Tibial nerve (tissue), 4 donors: ENCODE data around the gene PLPP4. TPM values are rescaled to one million over a fixed set of nuclear protein-coding genes. Genes with fewer than 3 reads are reported as not detected.

ENCODE experiments used
- DNase-seq, 2 donors: peaks; one replicate each; pipeline ENCODE4 v3.0.0-alpha.2; 2019; ENCODE audit warnings: low spot score in 2 of 2
- H3K27ac ChIP-seq, 4 donors: fragments of 200-600 bp; sonication (generic) in 3 of 4; one replicate each; pipeline ENCODE4 v1.5.1; 2017 to 2019; ENCODE audit warnings: mild to moderate bottlenecking in 1 of 4
- H3K27me3 ChIP-seq, 2 donors: fragments of 200-600 bp; sonication (generic) in 1 of 2; one replicate each; pipeline versions ENCODE4 v1.5.1 to v1.6.0; 2017 to 2019
- H3K36me3 ChIP-seq, 3 donors: fragments of 200-600 bp; sonication (generic); one replicate each; pipeline ENCODE4 v1.5.1; 2018 to 2019
- H3K4me1 ChIP-seq, 4 donors: fragments of 200-600 bp; sonication (generic) in 3 of 4; one replicate each; pipeline ENCODE4 v1.5.1; 2017 to 2019
- H3K4me3 ChIP-seq, 4 donors: fragments of 200-600 bp; sonication (generic) in 3 of 4; one replicate each; pipeline ENCODE4 v1.5.1; 2017 to 2019; ENCODE audit warnings: mild to moderate bottlenecking in 1 of 4, moderate library complexity in 1 of 4
- H3K9me3 ChIP-seq, 4 donors: fragments of 200-600 bp; sonication (generic) in 3 of 4; one replicate each; pipeline ENCODE4 v1.5.1; 2017 to 2019
- EP300 ChIP-seq, 2 donors: sonication (generic); formaldehyde crosslinking; IDR thresholded peaks; one replicate each; pipeline ENCODE4 v1.6.1; 2017; ENCODE audit warnings: antibody characterized with exemption in 2 of 2, mild to moderate bottlenecking in 1 of 2
- POLR2A ChIP-seq, 2 donors: fragments of 450-650 bp; IDR thresholded peaks; one replicate each; pipeline ENCODE4 v1.6.1; 2017; ENCODE audit warnings: antibody characterized with exemption in 2 of 2, mild to moderate bottlenecking in 2 of 2, moderate library complexity in 2 of 2
- WGBS, 2 donors: methylation state at CpG; one replicate each; pipeline ENCODE4 v1.1.5; 2018; 5-methylcytosine and 5-hydroxymethylcytosine counted together
- total RNA-seq, 4 donors: library from RNA; depleted of rRNA; stranded (reverse); fragments of >200 nt; gene quantifications; one replicate each; pipeline ENCODE4 v1.1.0, GENCODE V29; 2016
- TF ChIP-seq, protein P1 (sequence below), 5 experiments: fragments of 200-600 bp in 3 of 5; fragments of 450-650 bp in 2 of 5; sonication (generic) in 3 of 5; IDR thresholded peaks; one replicate each; pipeline ENCODE4 v1.5.1; 2016 to 2019; ENCODE audit warnings: antibody characterized with exemption in 5 of 5, mild to moderate bottlenecking in 3 of 5, moderate library complexity in 2 of 5

The PLPP4 gene
- total RNA-seq, 4 donors from 2014 or later = not detected

DNA sequence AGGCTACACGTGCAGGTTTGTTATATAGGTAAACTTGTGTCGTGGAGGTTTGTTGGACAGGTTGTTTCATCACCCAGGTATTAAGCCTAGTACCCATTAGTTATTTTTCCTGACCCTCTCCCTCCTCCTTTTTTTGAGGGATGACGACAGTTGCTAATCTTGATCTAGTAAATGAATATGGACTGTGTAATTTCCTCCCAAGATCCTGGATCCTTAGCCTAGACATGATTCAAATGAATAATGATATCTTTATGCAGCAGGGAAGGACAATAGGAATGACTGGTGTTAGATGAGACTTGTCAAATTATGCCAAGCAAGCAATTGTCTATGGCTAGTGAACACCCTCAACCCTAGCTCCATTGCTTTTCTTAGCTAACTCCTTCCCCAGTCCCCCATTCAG is 156.2 kb downstream of the PLPP4 start:
- 85 to 87% methylated on average over 3 of the region's 3 CpGs for WGBS, 2 donors
- H3K4me3 ChIP-seq = no peak overlapping the region
- H3K36me3 ChIP-seq = no peaks in the 10 kb centered on the region
- TF ChIP-seq, protein P1, sequence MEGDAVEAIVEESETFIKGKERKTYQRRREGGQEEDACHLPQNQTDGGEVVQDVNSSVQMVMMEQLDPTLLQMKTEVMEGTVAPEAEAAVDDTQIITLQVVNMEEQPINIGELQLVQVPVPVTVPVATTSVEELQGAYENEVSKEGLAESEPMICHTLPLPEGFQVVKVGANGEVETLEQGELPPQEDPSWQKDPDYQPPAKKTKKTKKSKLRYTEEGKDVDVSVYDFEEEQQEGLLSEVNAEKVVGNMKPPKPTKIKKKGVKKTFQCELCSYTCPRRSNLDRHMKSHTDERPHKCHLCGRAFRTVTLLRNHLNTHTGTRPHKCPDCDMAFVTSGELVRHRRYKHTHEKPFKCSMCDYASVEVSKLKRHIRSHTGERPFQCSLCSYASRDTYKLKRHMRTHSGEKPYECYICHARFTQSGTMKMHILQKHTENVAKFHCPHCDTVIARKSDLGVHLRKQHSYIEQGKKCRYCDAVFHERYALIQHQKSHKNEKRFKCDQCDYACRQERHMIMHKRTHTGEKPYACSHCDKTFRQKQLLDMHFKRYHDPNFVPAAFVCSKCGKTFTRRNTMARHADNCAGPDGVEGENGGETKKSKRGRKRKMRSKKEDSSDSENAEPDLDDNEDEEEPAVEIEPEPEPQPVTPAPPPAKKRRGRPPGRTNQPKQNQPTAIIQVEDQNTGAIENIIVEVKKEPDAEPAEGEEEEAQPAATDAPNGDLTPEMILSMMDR (IDR thresholded peaks at IDR 0.05) = no peak
- TF ChIP-seq POLR2A (IDR thresholded peaks at IDR 0.05) = no peak
- TF ChIP-seq EP300 (IDR thresholded peaks at IDR 0.05) = no peak
- no peaks in the 10 kb centered on the region for H3K4me1 ChIP-seq
- H3K9me3 ChIP-seq = peaks cover 0 to 8% (median 3%) of the 10 kb centered on the region in 4 donors
- no peaks in the 10 kb centered on the region for H3K27me3 ChIP-seq
- DNase-seq = no peak
- no peak overlapping the region for H3K27ac ChIP-seq

DNA sequence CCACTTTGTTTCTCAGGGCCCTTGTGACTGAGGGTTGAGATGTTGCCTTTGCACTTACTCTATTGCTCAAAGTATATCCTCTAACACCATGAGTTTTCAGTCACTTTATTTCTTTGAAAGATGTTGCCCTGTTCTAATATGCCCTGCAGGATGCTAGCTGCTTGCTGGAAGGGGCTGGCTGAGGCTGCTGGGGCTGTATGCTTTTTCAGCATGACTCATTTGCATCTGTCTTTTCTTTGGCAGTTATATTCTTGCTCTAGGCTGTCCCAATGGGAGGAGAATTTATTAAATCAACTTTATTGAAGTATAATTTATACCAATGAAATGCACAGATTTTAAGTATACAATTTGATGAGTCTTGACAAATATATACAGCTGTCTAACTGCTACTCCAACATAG is 157.7 kb downstream of the PLPP4 start:
- TF ChIP-seq EP300 (IDR thresholded peaks at IDR 0.05) = no peak
- TF ChIP-seq, protein P1 (IDR thresholded peaks at IDR 0.05) = no peak
- H3K27ac ChIP-seq = no peak overlapping the region
- no peaks in the 10 kb centered on the region for H3K27me3 ChIP-seq
- H3K4me1 ChIP-seq = no peaks in the 10 kb centered on the region
- H3K4me3 ChIP-seq = no peak overlapping the region
- H3K9me3 ChIP-seq = peaks cover 0 to 8% (median 3%) of the 10 kb centered on the region in 4 donors
- no peaks in the 10 kb centered on the region for H3K36me3 ChIP-seq
- DNase-seq = no peak

DNA sequence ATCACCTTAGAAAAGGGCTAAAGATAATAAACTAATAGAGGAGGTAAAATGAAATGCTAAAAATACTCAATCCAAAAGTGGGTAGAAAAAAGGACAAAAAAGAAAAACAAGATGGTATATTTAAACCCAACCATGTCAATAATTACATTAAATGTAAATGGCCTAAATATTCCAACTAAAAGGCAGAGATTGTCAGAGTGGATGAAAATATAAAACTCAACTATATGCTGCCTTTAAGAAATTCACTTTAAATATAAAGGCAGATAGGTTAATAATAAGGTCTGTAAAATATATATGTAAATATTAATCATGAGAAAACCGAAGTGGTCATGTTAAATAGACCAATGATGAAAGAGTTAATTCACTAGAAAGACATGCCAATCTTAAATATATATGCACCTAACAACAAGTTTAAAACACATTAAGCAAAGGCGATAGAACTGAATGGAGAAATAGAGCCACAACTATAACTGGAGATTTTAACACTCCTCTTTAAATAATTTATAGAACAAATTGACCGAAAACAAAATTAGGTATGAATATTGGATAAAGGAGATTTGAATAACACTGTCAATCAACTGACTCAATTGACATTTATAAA is 159.4 kb downstream of the PLPP4 start:
- WGBS, 2 donors = 60 to 72% methylated on average over 3 of the region's 3 CpGs
- TF ChIP-seq, protein P1 (IDR thresholded peaks at IDR 0.05) = no peak
- TF ChIP-seq POLR2A (IDR thresholded peaks at IDR 0.05) (no peak), EP300 (IDR thresholded peaks at IDR 0.05) (no peak)

DNA sequence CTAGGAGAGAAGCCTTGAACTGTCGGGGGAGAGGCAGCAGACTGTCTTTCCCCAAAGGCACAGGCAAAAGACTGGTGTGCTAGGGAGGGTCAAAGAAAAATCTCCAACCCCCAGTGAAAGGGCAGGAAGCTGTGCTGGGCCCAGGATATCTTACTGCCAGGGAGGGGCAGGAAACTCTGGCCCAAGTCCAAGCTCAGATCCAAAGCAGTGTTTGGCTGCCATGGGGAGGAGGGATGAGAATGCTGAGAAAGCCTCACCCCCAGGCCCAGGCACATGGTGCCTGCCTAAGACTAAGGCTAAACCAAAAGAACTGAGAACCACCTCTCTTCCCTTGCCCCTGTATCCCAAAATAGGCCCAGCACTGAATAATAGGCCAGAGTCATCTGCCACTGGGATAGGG is 171.2 kb downstream of the PLPP4 start:
- DNase-seq = no peak
- WGBS, 2 donors = 43 to 61% methylated on average over 1 of the region's 1 CpG
- Histone ChIP-seq H3K4me1 (no peaks in the 10 kb centered on the region), H3K27ac (no peak overlapping the region), H3K36me3 (no peaks in the 10 kb centered on the region), H3K9me3 (no peaks in the 10 kb centered on the region), H3K4me3 (no peak overlapping the region), H3K27me3 (no peaks in the 10 kb centered on the region)
- TF ChIP-seq, protein P1 (IDR thresholded peaks at IDR 0.05) = no peak
- TF ChIP-seq POLR2A (IDR thresholded peaks at IDR 0.05) (no peak), EP300 (IDR thresholded peaks at IDR 0.05) (no peak)

More for the DNA sequence above, 159.4 kb downstream of the PLPP4 start:
- no peaks in the 10 kb centered on the region for H3K4me1 ChIP-seq
- no peak overlapping the region for H3K4me3 ChIP-seq
- H3K36me3 ChIP-seq = no peaks in the 10 kb centered on the region
- no peak for DNase-seq
- no peaks in the 10 kb centered on the region for H3K27me3 ChIP-seq
- H3K9me3 ChIP-seq = peaks cover 0 to 13% (median 3%) of the 10 kb centered on the region in 4 donors
- H3K27ac ChIP-seq = no peak overlapping the region

DNA sequence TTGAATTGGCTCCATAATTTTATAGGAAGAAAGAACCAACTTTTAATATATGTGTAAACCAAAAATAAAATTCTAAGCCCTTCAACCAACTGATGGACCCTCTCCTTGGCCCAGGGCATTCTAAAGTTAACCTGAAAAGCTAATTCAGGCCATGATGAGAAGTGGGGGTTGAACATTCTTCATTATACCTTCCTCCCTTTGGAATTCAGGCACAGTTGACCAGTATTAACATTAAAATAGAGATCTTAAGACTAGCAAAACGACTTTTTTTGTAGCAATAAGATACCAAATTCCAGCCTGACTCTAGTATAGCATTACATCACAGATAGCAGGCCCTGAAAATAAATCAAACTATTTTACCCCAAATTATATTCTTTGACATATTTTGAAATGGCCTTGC is 173.2 kb downstream of the PLPP4 start:
- Histone ChIP-seq H3K9me3 (no peaks in the 10 kb centered on the region), H3K4me3 (no peak overlapping the region), H3K27me3 (no peaks in the 10 kb centered on the region), H3K27ac (no peak overlapping the region), H3K36me3 (no peaks in the 10 kb centered on the region), H3K4me1 (no peaks in the 10 kb centered on the region)
- 31% methylated on average over 1 of the region's 1 CpG for WGBS, 2 donors
- TF ChIP-seq POLR2A (IDR thresholded peaks at IDR 0.05) = no peak
- TF ChIP-seq, protein P1 (IDR thresholded peaks at IDR 0.05) = no peak
- TF ChIP-seq EP300 (IDR thresholded peaks at IDR 0.05) = no peak
- DNase-seq = no peak
